ENCODE measurements around the gene RNF130. TPM values are rescaled to one million over a fixed set of nuclear protein-coding genes. Genes with fewer than 3 reads are reported as not detected.

RNF130 gene
- total and polyA plus RNA-seq, 4 donors = 24.9 to 93.1 (median 51.4) TPM

- Histone ChIP-seq H3K9me3 (ENCODE audit: control insufficient read depth in 4 of 4, low read length in 3 of 4) (no peaks in the 10 kb centered on the region), H3K36me3 (ENCODE audit: control insufficient read depth in 4 of 4, insufficient read depth in 3 of 4, low read depth in 1 of 4, low read length in 3 of 4) (peaks cover 0 to 19% (median 8%) of the 10 kb centered on the region in 4 donors), H3K4me3 (ENCODE audit: low read depth in 1 of 3, low read length in 3 of 3) (no peak overlapping the region), H3K27ac (ENCODE audit: low read depth in 1 of 2, low read length in 2 of 2) (no peak overlapping the region), H3K27me3 (ENCODE audit: control insufficient read depth in 4 of 4, insufficient read depth in 4 of 4, low read length in 3 of 4) (no peaks in the 10 kb centered on the region), H3K9ac (ENCODE audit: low read depth in 1 of 2, low read length in 2 of 2) (no peak overlapping the region), H3K4me1 (ENCODE audit: control insufficient read depth in 4 of 4, insufficient read depth in 4 of 4, low read length in 3 of 4) (peaks cover 3 to 13% (median 7%) of the 10 kb centered on the region in 4 donors)
- 98% methylated on average over 4 of the region's 4 CpGs for WGBS
- TF ChIP-seq NR2F2 (IDR thresholded peaks at IDR 0.05) (no peak), FOXA2 (IDR thresholded peaks at IDR 0.05) (no peak), HNF4A (conservative IDR thresholded peaks at IDR 0.05) (no peak), ZBTB33 (IDR thresholded peaks at IDR 0.05) (no peak), RAD21 (IDR thresholded peaks at IDR 0.05) (no peak), TAF1 (conservative IDR thresholded peaks at IDR 0.05) (no peak), EGR1 (IDR thresholded peaks at IDR 0.05; ENCODE audit: low read depth in 2 of 2) (no peak), RXRA (IDR thresholded peaks at IDR 0.05) (no peak), SP1 (IDR thresholded peaks at IDR 0.05) (no peak), FOXA1 (IDR thresholded peaks at IDR 0.05) (no peak), GABPA (IDR thresholded peaks at IDR 0.05 in 1 of 2, conservative IDR thresholded peaks at IDR 0.05 in 1 of 2) (no peak), YY1 (IDR thresholded peaks at IDR 0.05) (no peak), HNF4G (IDR thresholded peaks at IDR 0.05) (no peak), ATF3 (IDR thresholded peaks at IDR 0.05) (no peak), CTCF (IDR thresholded peaks at IDR 0.05; ENCODE audit: low read depth, low read length, missing input control) (no peak), JUND (IDR thresholded peaks at IDR 0.05) (no peak)
- TF ChIP-seq, protein P1, sequence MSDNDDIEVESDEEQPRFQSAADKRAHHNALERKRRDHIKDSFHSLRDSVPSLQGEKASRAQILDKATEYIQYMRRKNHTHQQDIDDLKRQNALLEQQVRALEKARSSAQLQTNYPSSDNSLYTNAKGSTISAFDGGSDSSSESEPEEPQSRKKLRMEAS (IDR thresholded peaks at IDR 0.05) = no peak
- TF ChIP-seq, protein P2, sequence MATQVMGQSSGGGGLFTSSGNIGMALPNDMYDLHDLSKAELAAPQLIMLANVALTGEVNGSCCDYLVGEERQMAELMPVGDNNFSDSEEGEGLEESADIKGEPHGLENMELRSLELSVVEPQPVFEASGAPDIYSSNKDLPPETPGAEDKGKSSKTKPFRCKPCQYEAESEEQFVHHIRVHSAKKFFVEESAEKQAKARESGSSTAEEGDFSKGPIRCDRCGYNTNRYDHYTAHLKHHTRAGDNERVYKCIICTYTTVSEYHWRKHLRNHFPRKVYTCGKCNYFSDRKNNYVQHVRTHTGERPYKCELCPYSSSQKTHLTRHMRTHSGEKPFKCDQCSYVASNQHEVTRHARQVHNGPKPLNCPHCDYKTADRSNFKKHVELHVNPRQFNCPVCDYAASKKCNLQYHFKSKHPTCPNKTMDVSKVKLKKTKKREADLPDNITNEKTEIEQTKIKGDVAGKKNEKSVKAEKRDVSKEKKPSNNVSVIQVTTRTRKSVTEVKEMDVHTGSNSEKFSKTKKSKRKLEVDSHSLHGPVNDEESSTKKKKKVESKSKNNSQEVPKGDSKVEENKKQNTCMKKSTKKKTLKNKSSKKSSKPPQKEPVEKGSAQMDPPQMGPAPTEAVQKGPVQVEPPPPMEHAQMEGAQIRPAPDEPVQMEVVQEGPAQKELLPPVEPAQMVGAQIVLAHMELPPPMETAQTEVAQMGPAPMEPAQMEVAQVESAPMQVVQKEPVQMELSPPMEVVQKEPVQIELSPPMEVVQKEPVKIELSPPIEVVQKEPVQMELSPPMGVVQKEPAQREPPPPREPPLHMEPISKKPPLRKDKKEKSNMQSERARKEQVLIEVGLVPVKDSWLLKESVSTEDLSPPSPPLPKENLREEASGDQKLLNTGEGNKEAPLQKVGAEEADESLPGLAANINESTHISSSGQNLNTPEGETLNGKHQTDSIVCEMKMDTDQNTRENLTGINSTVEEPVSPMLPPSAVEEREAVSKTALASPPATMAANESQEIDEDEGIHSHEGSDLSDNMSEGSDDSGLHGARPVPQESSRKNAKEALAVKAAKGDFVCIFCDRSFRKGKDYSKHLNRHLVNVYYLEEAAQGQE (IDR thresholded peaks at IDR 0.05) = no peak
- no peak for DNase-seq (ENCODE audit: low spot score)
These were observed 117.6 kb downstream of the RNF130 start for GRCh38 chr5:179953987-179954386.
